Stimulated activated CD8-positive, alpha-beta memory T cell treated with anti-CD3 and anti-CD28 coated beads, Interleukin-15, amount 100 ng/mL, for 1 hour (primary cell): ENCODE results near the gene FARP2.

ENCODE experiments used
- DNase-seq: peaks from one replicate; pipeline ENCODE4 v3.0.0-alpha.2; 2020; ENCODE audit warnings: low read depth

Gene FARP2

DNA sequence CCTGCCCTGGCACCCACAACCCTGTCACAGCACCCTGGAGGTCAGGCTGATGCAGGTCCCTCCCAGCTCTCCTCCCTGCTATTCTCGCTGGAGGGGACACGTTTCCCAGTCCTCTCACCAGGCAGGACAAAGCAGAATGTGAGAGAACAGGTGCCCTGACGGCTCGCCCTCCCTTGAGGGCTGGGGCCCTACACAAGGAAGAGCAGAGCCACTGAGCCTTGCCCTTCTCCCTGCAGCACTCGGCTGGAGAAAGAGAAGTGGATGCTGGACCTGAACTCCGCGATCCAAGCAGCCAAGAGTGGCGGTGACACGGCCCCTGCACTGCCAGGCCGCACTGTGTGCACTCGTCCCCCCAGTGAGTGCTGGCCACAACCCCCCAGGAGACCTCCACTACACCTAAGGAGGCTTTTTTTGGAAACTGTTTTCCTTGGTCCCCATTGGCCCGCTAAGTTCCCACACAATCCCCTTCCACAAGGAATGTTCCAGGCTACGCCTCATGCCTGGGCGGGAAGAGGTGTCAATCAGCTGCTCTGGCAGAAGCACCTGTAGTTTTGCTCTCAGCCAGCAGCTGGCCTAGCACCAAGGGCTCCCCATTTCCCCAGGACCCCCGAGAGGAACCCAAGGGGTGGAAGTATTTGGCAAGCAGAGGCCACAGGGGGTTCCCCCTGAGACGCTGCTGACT, 134.9 kb downstream of the FARP2 start:
- DNase-seq = no peak

DNA sequence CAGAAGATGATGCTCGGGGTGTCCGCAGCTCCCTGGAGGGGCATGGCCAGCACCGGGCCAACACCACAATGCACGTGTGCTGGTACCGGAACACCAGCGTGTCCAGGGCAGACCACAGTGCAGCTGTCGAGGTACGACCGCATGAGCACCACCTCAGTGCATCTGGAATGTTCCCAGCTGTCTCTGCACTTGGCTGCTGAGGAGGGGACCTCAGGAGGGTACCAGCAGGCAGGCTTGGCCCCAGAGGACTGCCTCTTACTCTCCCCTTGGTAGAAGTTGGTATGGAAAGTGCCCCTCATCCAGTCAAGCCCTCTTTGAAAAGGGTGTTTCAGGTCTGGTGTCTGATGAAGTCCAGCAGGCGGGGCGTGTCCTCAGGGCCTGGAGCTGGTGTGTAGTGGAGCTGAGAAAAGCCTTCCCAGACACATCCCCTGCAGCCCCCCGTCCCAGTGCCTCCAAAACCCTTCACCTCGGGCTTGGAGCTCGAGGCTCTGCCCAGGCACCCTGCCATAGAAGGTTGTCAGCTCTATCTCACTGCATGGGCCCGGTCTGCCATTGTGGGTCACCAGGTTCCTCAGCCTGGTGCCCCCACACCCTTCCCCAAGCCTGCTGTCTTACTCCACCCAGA, 135.6 kb downstream of the FARP2 start:
- no peak for DNase-seq

DNA sequence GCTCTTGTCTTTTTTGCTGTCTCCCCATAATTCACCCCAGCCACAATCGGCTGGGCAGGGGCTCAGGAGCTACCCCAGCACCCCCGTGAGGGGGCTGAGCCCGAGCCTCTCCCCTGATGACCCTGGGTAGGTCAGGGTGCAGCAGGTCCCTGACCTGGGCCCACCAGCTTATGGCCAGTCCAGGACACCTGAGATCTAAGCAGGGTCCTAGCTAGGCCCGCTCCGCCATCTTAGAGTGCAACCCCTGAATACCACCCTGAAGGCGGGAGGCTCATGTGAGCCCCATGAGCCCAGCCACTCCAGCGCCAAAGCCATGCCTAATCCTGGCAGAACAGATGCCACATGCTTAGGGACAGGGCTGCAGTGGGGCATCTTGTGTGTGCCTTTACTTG, 136.1 kb downstream of the FARP2 start:
- DNase-seq = no peak

DNA sequence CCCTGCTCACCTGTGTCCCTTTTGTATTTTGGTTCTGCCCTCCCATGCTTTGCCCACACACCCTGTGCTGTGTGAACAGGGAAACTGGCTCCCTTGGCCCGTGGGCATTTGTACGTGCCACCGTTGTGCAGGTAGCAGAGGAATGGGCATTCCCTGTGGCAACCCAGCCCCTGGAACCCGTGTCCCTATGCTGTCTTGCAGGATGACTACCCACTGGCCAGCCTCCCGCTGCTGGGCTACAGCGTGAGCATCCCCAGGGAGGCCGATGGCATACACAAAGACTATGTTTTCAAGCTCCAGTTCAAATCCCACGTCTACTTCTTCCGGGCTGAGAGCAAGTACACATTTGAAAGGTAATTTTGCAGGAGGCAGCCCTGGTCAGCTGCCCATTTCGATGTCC, 137.0 kb downstream of the FARP2 start:
- no peak for DNase-seq

DNA sequence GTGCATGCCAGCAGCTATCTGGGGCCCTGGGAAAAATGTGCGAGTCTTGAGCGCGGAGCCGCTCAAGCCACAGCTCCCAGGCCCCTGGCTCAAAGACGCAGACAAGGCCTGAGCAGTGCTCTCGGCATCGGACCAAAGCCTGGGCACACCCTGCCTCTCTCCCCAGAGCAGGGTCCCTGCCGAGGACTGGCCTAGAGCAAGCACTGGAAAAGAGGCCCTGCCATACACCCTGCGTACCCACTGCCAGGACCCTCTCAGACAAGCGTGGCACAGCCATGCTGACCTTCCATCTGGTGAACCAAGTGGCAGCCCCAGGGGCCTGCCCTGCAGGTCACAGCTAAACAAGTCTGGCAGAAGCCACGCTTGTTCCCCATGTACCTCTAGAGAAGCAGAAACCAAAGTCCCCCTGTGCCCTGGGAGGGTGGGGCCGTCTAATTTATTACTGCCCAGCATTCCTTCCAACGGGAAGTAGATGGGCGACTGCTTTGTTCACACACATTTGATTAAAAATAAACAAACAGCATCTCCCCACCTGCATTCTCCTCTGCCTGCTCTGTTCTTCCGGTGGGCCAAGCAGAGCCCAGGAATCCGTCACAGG, 138.3 kb downstream of the FARP2 start:
- DNase-seq = no peak

DNA sequence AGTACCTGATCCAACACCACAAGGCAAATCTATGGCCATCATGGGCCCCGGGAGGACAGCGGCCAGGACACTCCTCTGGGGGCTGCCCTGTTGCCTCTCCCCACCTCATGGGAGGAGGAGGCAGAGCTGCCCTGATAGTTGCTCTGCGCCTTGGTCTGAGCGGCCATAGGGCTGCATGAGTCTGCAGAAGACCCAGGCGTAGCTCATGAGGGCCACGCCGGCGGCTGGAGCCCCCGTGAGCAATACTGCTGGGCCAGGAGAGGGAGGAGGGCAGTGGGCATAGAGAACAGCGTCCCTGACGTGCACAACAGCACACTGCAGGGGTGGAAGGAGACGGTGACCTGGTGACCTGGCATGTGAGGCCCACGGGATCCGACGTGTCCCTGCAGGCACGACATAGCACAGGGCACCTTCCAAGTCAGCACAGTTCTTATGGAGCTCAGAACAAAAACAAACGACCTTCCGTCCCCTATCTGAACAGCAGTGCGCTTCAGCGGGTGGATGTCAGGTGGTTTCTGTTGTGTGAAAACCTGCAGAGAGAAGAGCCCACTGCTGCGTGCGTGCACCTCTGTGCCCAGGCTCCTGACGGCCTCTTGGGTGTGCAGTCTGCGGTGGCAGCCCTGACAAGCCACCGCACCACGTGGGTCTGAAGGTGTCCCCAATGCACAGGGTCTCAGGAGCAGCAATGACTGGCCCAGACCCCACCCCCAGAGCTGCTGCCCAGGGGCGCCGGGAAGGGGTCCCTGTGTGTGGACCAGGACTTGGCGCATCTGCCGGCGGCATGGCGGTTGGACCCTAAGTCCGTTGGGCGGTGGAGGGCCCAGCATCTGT, 139.3 kb downstream of the FARP2 start:
- no peak for DNase-seq

DNA sequence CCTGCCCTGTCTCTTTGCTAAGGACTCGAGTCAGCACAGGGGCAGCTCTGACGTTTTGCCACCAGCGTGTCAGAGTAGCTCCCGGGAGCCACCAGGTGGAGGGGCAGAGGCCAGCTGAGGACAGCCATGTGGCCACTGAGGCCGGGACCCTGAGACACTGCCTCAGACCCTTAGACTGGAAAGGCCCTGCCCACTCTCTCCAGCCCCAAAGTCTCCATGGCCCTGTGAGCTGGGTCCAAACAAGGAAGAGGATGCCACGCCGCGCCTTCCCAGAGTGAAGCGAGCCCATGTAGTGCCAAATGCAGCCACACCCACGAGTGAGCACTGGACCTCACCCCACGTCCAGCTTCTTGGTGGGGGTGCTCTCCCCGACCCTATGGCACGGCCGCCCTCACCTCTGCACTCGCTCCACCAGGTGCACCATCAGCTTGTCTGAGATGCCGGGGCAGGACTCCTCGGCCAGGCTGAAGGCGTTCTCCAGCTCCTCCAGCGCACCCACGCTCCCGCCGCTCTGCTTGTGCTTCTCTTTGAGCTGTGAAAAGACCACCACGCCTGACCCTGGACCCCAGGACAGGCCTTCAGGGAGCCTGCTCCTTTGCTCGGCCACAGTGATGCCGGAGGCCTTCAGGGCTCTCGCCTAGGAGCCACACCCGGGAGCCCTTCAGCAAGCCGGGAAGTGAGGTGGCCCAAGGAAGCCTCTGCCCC, 140.1 kb downstream of the FARP2 start:
- DNase-seq = no peak

DNA sequence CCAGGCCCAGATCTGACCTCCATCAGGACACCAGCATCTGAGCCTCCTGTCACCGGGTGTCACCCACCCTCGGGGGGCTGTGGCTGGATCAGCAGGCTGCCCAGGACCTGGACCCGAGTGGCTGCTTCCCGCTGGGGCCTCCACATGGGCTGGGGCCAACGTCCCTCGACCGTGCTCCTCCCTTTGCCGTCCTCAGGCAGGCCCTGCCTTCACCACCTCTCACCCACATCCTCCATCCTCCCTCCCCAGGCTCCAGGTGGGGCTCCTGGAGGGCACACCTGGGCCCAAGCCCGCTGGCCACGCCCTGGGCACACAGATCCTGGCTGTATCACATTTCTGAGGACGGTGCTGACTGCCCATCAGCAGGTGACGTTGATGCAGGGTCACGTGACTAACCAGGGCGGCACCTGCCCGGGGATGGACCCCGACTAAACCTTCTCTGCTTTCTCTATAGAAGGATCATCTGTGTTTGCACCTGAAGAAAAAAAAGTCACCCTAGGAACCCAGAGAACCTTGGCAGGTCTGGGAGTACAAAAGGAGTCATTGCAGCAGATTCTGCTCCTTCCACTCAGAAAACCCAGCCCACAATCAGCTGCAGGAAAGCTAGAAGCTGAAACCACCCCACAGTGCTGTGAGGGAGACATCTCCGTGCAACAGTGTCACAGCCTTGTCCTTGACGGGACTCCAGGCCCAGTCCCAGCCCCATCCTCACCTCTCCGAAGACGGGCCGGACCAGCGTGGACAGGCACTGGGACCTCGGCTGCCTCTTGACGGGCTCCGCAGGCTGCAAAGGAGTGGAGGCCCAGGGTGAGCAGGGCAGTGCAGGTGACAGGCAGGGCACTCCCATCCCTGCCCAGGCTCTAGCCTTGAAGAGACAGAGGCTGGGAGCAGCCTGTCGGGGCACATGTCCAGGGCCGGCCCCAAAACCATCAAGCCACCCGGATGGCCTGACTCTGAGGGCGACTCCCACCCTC, 141.1 kb downstream of the FARP2 start:
- DNase-seq = no peak

DNA sequence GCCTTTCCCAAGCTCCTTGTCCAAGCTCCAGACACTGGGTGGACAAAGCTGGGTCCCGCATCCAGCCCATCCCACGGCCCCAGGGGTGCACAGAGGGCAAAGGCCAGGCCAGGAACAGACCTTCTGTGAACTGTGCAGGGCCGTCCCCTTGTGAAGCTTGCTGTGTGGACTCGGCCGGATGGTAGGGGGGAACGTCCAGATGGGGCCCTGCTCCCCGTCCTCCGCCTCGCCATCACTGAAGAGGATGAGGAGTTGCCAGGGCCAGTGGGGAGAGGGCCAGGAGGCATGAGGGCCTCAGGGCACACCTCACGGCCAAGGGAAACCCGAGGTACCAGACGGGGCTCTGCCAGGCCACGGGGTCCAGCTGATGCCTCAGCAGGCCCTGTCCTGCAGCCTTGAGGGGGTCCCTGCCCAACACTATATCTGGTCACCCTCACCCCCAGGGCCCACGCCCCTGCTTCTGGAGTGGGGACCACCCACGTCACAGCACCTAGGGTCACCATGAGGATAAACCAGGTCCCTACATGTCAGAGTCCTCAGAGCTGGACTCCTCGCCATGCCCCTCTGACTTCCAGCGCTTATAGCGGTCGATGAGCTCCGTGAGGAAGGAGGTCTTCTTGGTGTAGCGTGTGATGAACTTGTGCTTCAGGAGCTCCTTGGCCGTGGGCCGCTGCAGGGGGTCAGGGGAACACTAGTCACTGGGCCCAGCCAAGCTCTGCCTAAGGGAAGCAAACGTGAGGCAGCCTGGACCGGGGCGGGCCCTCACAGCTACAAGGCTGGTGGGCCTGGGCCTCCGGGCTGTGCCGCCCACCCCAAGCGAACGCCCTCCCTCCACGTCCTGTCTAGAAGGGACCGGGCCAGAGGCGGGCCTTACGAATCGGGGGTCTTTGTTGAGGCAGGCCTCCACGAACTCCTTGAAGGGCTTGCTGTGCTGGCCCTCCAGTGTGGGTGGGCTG, 142.3 kb downstream of the FARP2 start:
- no peak for DNase-seq

DNA sequence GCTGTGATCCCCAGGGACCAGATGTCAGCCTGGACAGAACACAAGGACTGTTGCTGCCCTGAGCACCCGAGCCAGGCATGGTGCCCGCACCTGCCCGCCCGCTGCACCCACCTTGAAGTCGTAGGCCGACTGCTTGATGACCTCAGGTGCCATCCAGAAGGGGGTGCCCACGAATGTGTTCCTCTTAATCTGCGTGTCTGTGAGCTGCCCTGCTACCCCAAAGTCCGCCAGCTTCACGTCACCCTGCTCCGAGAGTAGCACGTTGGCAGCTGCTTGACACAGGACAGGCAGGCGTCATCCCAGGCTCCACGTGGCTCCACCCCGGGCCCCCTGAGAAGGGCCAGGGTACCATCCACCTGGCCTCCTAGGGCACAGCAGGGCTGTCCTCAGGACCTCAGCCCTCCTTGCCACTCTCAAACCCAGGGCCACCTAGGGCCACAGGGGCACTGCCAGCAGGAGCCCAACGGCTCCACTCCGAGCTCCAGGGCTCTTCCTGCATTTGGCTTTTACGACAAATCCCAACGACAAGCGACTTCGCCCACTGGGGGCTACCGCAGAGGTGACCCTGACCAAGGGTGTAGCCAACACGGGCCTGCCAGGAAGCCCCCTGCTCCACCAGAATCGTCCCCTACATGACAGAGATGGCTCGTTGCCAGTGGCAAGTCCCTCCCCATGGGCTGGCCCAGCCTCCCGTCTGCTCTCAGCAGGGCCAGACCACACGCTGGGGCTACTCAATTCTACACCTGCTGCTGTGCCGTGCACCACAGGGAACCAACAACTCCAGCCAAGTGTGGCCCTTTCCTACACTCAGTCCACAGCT, 143.3 kb downstream of the FARP2 start:
- DNase-seq = no peak

DNA sequence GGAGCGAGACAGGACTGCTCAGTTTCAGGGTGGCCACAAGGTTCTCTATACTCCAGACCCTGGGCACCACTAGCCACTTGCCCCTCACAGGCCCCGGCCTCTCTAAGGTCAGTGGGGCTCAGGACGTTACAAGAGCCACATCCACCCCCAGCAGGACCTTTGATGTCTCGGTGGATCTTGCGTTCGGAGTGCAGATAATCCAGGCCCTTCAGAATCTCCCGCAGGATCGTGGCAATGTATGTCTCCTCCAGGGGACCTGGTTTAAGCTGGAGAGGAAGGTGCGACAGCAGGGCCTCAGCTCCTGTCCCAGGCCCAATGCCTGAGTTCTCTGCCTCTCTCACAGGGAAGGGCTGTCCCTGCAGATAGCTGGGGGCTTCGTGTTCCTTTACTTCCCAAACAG, 143.9 kb downstream of the FARP2 start:
- no peak for DNase-seq

DNA sequence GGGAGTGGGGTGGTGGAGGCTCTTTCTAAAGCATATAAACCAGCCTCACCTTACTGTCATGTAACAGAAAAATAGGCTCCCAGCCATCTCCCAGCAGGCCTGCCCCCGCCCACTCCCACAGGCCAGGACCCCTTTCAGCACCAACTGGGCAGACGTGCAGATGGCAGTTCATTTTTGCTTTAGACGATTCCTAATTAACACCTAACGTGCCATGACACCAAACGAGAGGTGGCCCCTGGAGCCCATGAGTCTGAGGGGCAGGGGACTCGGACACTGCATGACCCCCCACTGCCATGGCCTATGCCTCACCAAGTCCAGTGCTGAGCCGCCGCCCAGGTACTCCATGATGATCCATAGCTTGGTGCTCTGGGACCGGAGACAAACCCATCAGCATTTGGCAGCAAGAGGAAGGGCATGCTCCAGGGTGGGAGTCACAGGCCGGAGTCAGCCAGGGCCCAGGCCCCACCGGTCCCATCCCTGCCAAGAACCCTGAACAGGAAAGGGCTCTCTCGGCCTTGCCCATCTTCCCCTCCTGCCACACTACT, 144.4 kb downstream of the FARP2 start:
- DNase-seq = no peak

DNA sequence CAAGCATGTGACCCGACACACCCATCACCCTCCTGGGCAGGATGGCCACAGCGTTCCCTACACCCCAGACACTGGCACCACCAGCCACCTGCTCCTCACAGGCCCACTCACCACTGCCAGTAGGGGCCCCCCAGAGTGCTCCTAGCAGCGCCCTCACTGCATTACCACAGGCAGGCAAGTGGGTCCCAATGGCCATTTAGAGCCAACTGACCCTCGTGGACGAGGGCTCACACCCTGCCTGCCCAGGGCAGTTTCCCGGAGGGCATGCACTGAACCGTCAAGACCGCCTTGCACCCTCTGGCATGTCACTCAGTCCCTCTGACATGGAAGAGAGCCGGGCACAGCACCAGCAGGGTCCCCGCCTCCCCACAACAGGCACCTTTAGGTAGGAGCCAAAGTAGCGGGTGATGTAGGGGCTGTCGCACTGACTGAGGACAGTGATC, 145.0 kb downstream of the FARP2 start:
- DNase-seq = no peak

DNA sequence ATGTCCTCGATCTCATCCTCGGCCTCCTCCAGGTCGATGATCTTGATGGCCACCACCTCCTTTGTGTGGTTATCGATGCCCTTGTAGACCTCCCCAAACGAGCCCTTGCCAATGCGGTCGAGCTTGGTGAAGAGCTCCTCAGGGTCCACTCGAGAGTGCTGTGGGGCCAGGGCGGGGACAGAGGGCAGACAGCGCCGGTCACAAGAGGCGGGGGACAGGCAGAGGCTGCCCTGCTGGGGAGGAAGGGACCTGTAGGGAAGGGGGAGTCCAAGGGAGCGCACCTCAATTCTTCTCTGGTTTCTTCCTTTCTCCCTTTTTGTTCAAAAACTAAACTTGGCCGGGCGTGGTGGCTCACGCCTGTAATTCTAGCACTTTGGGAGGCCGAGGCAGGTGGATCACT, 145.5 kb downstream of the FARP2 start:
- DNase-seq = no peak

DNA sequence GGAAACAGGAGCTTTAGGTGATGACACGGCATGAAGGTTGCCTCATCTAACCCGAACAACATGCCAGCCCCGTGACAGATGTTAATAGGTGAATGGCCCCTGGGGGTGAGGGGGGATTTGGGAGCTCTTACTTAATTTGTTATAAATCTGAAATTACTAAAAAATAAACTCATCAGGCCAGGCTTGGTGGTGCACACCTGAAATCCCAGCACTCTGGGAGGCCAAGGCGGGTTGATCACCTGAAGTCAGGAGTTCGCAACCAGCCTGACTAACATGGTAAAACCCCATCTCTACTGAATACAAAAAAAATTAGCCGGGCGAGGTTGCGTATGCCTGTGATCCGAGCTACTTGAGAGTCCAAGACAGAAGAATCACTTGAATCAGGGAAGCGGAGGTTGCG, 146.2 kb downstream of the FARP2 start:
- DNase-seq = no peak

DNA sequence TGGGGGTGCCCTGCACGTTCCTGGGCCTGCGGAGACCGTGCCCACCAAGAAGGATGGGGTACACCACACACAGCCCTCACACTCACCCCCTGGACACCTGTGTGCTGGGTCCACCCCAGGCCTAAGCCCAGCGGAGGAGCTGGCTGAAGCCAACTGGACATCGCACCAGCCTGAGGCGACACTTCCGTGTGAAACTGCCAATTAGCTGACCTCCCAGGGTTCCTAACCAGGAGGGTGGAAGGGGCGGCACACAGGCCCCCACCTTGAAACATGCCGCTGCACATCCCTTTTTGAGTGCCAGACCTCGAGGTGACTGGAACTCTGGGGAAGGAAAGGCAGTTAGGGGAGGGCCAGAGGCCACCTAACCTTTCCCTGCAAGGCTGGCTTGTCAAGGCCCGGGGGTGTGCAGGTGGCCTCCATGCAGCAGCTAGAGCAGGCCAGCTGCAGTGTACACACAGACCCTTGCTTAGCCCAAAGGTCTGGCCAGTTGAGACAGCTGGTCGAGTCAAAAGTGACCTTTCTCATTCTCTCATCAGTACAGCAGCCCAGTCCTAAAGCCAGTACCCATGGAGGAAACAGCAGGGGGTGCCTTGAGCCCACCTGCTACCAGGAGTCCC, 147.8 kb downstream of the FARP2 start:
- no peak for DNase-seq

DNA sequence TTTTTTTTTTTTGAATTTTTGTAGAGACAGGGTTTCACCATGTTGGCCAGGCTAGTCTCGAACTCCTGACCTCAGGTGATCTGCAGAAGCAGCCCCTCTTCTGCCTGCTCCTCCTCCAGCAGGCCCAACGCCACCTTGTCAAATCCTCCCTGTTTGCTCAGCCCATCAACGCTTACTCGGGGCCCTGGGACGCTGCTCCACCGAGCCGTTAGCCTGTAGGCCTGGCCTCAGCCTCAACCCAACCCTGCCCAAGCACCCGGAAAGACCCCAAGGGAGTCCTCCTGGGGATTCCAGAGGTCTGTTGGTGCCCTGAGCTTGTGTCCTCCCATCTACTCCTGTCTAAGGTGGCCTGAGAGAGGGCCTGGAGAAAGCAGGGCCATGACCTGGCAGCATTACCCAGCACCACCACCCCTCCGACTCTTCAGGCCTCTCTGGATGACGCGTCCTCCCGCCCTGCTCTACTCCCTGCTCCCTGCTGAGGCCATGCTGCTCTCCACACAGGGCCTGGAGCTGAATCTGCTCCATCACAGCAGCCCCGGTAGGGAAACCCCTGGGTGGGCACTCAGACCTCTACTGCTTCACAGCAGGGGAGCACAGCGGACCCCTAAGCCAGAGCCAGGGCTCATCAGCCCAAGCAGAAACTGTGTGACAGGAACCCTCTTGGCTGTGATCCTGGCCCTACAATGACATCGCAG, 149.1 kb downstream of the FARP2 start:
- DNase-seq = no peak
